A549 (cell line): ENCODE measurements around the gene SEC14L5.

Source experiments
- CTCF ChIP-seq: fragments of >200 bp; sonication (Bioruptor Twin); formaldehyde crosslinking; IDR thresholded peaks from 3 replicates; pipeline ENCODE4 v1.5.1; 2016
- KDM1A ChIP-seq: fragments of 200-600 bp; sonication (generic); IDR thresholded peaks from 2 replicates; pipeline ENCODE4 v1.6.1; 2016; ENCODE audit warnings: low read depth, mild to moderate bottlenecking
- POLR2A ChIP-seq: IDR thresholded peaks from 2 replicates; pipeline ENCODE4 v1.6.1; 2012; ENCODE audit warnings: mild to moderate bottlenecking, low read length
- POLR2AphosphoS2 ChIP-seq: conservative IDR thresholded peaks from 2 replicates; pipeline ENCODE4 v1.6.1; 2012; ENCODE audit warnings: low read length, improper control_type of control experiment, inconsistent platforms

GRCh38 chr16:5001571-5001970, 43.4 kb downstream of the SEC14L5 start:
- TF ChIP-seq POLR2AphosphoS2: no peak
- no peak for TF ChIP-seq CTCF
- TF ChIP-seq KDM1A: no peak
- TF ChIP-seq POLR2A: no peak
